CD14-positive monocyte (primary cell): ENCODE results near the gene GPC6. TPM values are rescaled to one million over a fixed set of nuclear protein-coding genes. Genes with fewer than 3 reads are reported as not detected.
"Not testable (repeated sequence)": the region's sequence is repeated elsewhere in the genome, so short reads cannot be mapped to it uniquely, and the experiment has no call there.

Experiments
- DNase-seq, 3 donors: peaks; one replicate each; pipeline ENCODE4 v3.0.0-alpha.2; 2011 to 2022
- H2AFZ ChIP-seq: 2 replicates; pipeline ENCODE4 v1.6.0; 2012; ENCODE audit warnings: mild to moderate bottlenecking, low read depth, low read length, inconsistent platforms; ENCODE audit not compliant: insufficient read depth, poor library complexity, severe bottlenecking
- H3K27ac ChIP-seq, 2 donors: 1 replicate in 1 of 2; 2 replicates in 1 of 2; pipeline ENCODE4 v1.5.1; 2012 to 2013; ENCODE audit warnings: low read length in 2 of 2, control low read depth in 1 of 2, inconsistent platforms in 1 of 2, low read depth in 1 of 2, mild to moderate bottlenecking in 1 of 2
- H3K27me3 ChIP-seq, 2 donors: one replicate each; pipeline versions ENCODE4 v1.6.0 to v1.6.1; 2011 to 2013; ENCODE audit warnings: low read length in 2 of 2; ENCODE audit not compliant: control insufficient read depth in 2 of 2, insufficient read depth in 2 of 2
- H3K36me3 ChIP-seq, 2 donors: replicated peaks in 1 of 2; 1 replicate in 1 of 2; 2 replicates in 1 of 2; pipeline versions ENCODE4 v1.5.1 to v1.6.1; 2012 to 2013; ENCODE audit warnings: low read length in 2 of 2, control low read depth in 1 of 2, inconsistent platforms in 1 of 2, mild to moderate bottlenecking in 1 of 2; ENCODE audit not compliant: insufficient read depth in 2 of 2, control insufficient read depth in 1 of 2
- H3K4me1 ChIP-seq, 2 donors: 1 replicate in 1 of 2; 2 replicates in 1 of 2; pipeline versions ENCODE4 v1.5.1 to v1.6.1; 2012 to 2013; ENCODE audit warnings: low read length in 2 of 2, control low read depth in 1 of 2, inconsistent platforms in 1 of 2, mild to moderate bottlenecking in 1 of 2, moderate library complexity in 1 of 2; ENCODE audit not compliant: insufficient read depth in 2 of 2, control insufficient read depth in 1 of 2
- H3K4me2 ChIP-seq: replicated peaks from 2 replicates; pipeline ENCODE3; 2012; ENCODE audit warnings: low read length, moderate library complexity, mild to moderate bottlenecking; ENCODE audit not compliant: poor library complexity, severe bottlenecking; ENCODE audit errors: extremely low read depth
- H3K4me3 ChIP-seq, 3 experiments: fragments of 200-600 bp in 1 of 3; sonication (generic) in 1 of 3; replicated peaks in 1 of 3; 1 replicate in 2 of 3; 2 replicates in 1 of 3; pipeline ENCODE4 v1.5.1; 2011 to 2013; ENCODE audit warnings: low read length in 3 of 3, mild to moderate bottlenecking in 3 of 3, control low read depth in 2 of 3, low read depth in 2 of 3, inconsistent platforms in 1 of 3, moderate library complexity in 1 of 3
- H3K79me2 ChIP-seq: 2 replicates; pipeline ENCODE4 v1.6.0; 2012; ENCODE audit warnings: mild to moderate bottlenecking, control low read depth, inconsistent platforms, low read length, moderate library complexity; ENCODE audit not compliant: insufficient read depth
- H3K9ac ChIP-seq: 2 replicates; pipeline ENCODE4 v1.6.0; 2017; ENCODE audit warnings: low read length, mild to moderate bottlenecking; ENCODE audit not compliant: insufficient read depth, poor library complexity, severe bottlenecking
- H3K9me3 ChIP-seq, 2 donors: replicated peaks in 1 of 2; 1 replicate in 1 of 2; 2 replicates in 1 of 2; pipeline versions ENCODE4 v1.5.1 to v1.6.1; 2012 to 2013; ENCODE audit warnings: low read length in 2 of 2, control low read depth in 1 of 2; ENCODE audit not compliant: control insufficient read depth in 1 of 2, insufficient read depth in 1 of 2
- H4K20me1 ChIP-seq: 2 replicates; pipeline ENCODE4 v1.6.0; 2012; ENCODE audit warnings: mild to moderate bottlenecking, low read length, control low read depth, moderate library complexity; ENCODE audit not compliant: insufficient read depth
- H3K27ac Mint-ChIP-seq, 7 donors: one replicate each; pipeline ENCODE4 v1.8.0; 2020; ENCODE audit warnings: mild to moderate bottlenecking in 7 of 7, mixed read lengths in 7 of 7, moderate library complexity in 6 of 7, inconsistent platforms in 2 of 7
- H3K27me3 Mint-ChIP-seq, 3 donors: one replicate each; pipeline ENCODE4 v1.8.0; 2021 to 2022; ENCODE audit warnings: low read depth in 3 of 3, mild to moderate bottlenecking in 3 of 3, mixed read lengths in 3 of 3, moderate library complexity in 3 of 3, inconsistent platforms in 1 of 3
- H3K36me3 Mint-ChIP-seq, 2 donors: one replicate each; pipeline ENCODE4 v1.8.0; 2020; ENCODE audit warnings: mixed read lengths in 2 of 2, inconsistent platforms in 1 of 2, mild to moderate bottlenecking in 1 of 2
- H3K4me1 Mint-ChIP-seq: one replicate; pipeline ENCODE4 v1.8.0; 2020; ENCODE audit warnings: mild to moderate bottlenecking, mixed read lengths
- H3K4me3 Mint-ChIP-seq, 2 donors: one replicate each; pipeline ENCODE4 v1.8.0; 2020; ENCODE audit warnings: mild to moderate bottlenecking in 2 of 2, mixed read lengths in 2 of 2, moderate library complexity in 1 of 2
- H3K9me3 Mint-ChIP-seq, 7 donors: one replicate each; pipeline ENCODE4 v1.8.0; 2020 to 2022; ENCODE audit warnings: mixed read lengths in 7 of 7, mild to moderate bottlenecking in 6 of 7, moderate library complexity in 6 of 7, inconsistent platforms in 2 of 7
- CTCF ChIP-seq: fragments of 200-600 bp; IDR thresholded peaks from one replicate; pipeline ENCODE4 v1.8.0; 2022; ENCODE audit warnings: antibody characterized with exemption, mild to moderate bottlenecking
- WGBS: methylation state at CpG from one replicate; pipeline ENCODE4 v1.1.5; 2013; ENCODE audit warnings: missing lambda C conversion rate; ENCODE audit not compliant: insufficient coverage; 5-methylcytosine and 5-hydroxymethylcytosine counted together
- intact Hi-C, 2 donors: fragments of 100-400 bp; cut with micrococcal nuclease; formaldehyde crosslinking; loops; one replicate each; pipeline versions ENCODE4 v1.15.0 to v1.15.1; 2023
- polyA plus RNA-seq, 3 donors: library from polyadenylated mRNA; depleted of rRNA in 1 of 3; unstranded in 2 of 3; stranded (reverse) in 1 of 3; fragments of 300-500 nt in 2 of 3; fragments of >200 nt in 1 of 3; fragmentation: Illumina TruSeq in 2 of 3; gene quantifications; 1 replicate in 2 of 3; 2 replicates in 1 of 3; pipeline ENCODE4 v1.2.3, GENCODE V29; 2012 to 2021

The GPC6 gene
- polyA plus RNA-seq, 3 donors: not detected

GRCh38 chr13:93201992-93202558 is 24.5 kb upstream of the GPC6 start:
- H3K4me2 ChIP-seq: no peak overlapping the region
- no peaks in the 10 kb centered on the region for H3K27me3 Mint-ChIP-seq
- H3K27me3 ChIP-seq: no peaks in the 10 kb centered on the region
- H3K4me1 ChIP-seq: no peaks in the 10 kb centered on the region
- intact Hi-C loops: no loop called here
- no peak overlapping the region for H3K4me3 ChIP-seq
- no peaks in the 10 kb centered on the region for H4K20me1 ChIP-seq
- peaks cover 0 to 9% (median 3%) of the 10 kb centered on the region in 7 donors for H3K9me3 Mint-ChIP-seq
- no peak overlapping the region for H3K9ac ChIP-seq
- H3K27ac ChIP-seq: no peak overlapping the region
- H3K27ac Mint-ChIP-seq: no peak overlapping the region
- WGBS: no CpG with 5 or more reads among the region's 1 CpG
- no peaks in the 10 kb centered on the region for H3K36me3 Mint-ChIP-seq
- peaks cover 0 to 11% of the 10 kb centered on the region in 2 donors for H3K9me3 ChIP-seq
- H2AFZ ChIP-seq: no peak overlapping the region
- no peak overlapping the region for H3K4me3 Mint-ChIP-seq
- TF ChIP-seq CTCF: no peak
- no peak for DNase-seq
- H3K4me1 Mint-ChIP-seq: no peaks in the 10 kb centered on the region
- no peaks in the 10 kb centered on the region for H3K79me2 ChIP-seq
- H3K36me3 ChIP-seq: no peaks in the 10 kb centered on the region

GRCh38 chr13:93206778-93207392 is 19.7 kb upstream of the GPC6 start:
- H3K4me3 Mint-ChIP-seq: not testable (repeated sequence)

More at GRCh38 chr13:93206778-93207392, 19.7 kb upstream of the GPC6 start:
- H3K27ac ChIP-seq, H3K36me3 ChIP-seq, H3K79me2 ChIP-seq, H3K27me3 Mint-ChIP-seq, H3K27ac Mint-ChIP-seq, H3K9ac ChIP-seq, H4K20me1 ChIP-seq, H3K9me3 Mint-ChIP-seq, H3K4me1 Mint-ChIP-seq, intact Hi-C loops, H2AFZ ChIP-seq, H3K4me3 ChIP-seq, H3K4me1 ChIP-seq, H3K9me3 ChIP-seq, H3K27me3 ChIP-seq, H3K36me3 Mint-ChIP-seq, H3K4me2 ChIP-seq, DNase-seq: not testable (repeated sequence)
- 94% methylated on average over 18 of the region's 24 CpGs for WGBS
